Neural progenitor cell (in vitro differentiated cells): ENCODE results near the gene GLIS1. TPM values are rescaled to one million over a fixed set of nuclear protein-coding genes. Genes with fewer than 3 reads are reported as not detected.

Experiments used
- DNase-seq: peaks from one replicate; pipeline ENCODE4 v3.0.0-alpha.2; 2016; ENCODE audit warnings: low spot score
- H2AFZ ChIP-seq: fragments of 200-600 bp; sonication (generic); replicated peaks from 2 replicates; pipeline ENCODE4 v1.6.1; 2016; ENCODE audit warnings: antibody characterized with exemption
- H3F3A ChIP-seq: fragments of 200-600 bp; sonication (generic); 2 replicates; pipeline ENCODE4 v1.6.1; 2016; ENCODE audit warnings: antibody characterized with exemption, low read depth
- H3K27ac ChIP-seq: fragments of 200-600 bp; sonication (generic); 2 replicates; pipeline ENCODE4 v1.5.1; 2016; ENCODE audit warnings: mild to moderate bottlenecking
- H3K27me3 ChIP-seq: fragments of 200-600 bp; sonication (generic); 2 replicates; pipeline ENCODE4 v1.6.1; 2016; ENCODE audit warnings: mild to moderate bottlenecking, moderate library complexity
- H3K36me3 ChIP-seq: fragments of 200-600 bp; sonication (generic); 2 replicates; pipeline ENCODE4 v1.5.1; 2016
- H3K4me1 ChIP-seq: fragments of 200-600 bp; sonication (generic); 2 replicates; pipeline ENCODE4 v1.6.1; 2016; ENCODE audit warnings: mixed run types
- H3K4me2 ChIP-seq: fragments of 200-600 bp; sonication (generic); 2 replicates; pipeline ENCODE4 v1.6.1; 2016
- H3K4me3 ChIP-seq: fragments of 200-600 bp; sonication (generic); 2 replicates; pipeline ENCODE4 v1.5.1; 2016
- H3K79me2 ChIP-seq: fragments of 200-600 bp; sonication (generic); 2 replicates; pipeline ENCODE4 v1.6.1; 2016; ENCODE audit warnings: low read depth
- H3K9ac ChIP-seq: fragments of 200-600 bp; sonication (generic); 2 replicates; pipeline ENCODE4 v1.6.1; 2016
- H3K9me3 ChIP-seq: fragments of 200-600 bp; sonication (generic); 2 replicates; pipeline ENCODE4 v1.5.1; 2016; ENCODE audit warnings: low read depth
- H4K20me1 ChIP-seq: fragments of 200-600 bp; sonication (generic); 2 replicates; pipeline ENCODE4 v1.6.1; 2016; ENCODE audit warnings: low read depth
- H3K27ac Mint-ChIP-seq: 3 replicates; pipeline ENCODE4 v1.8.0; 2021; ENCODE audit warnings: mixed read lengths
- H3K27me3 Mint-ChIP-seq: 2 replicates; pipeline ENCODE4 v1.8.0; 2022; ENCODE audit warnings: low read depth, mild to moderate bottlenecking, inconsistent platforms, moderate library complexity, mixed read lengths; ENCODE audit not compliant: insufficient read depth
- H3K36me3 Mint-ChIP-seq: 3 replicates; pipeline ENCODE4 v1.8.0; 2021; ENCODE audit warnings: mixed read lengths
- H3K4me1 Mint-ChIP-seq: 3 replicates; pipeline ENCODE4 v1.8.0; 2021; ENCODE audit warnings: mixed read lengths
- H3K4me3 Mint-ChIP-seq: 3 replicates; pipeline ENCODE4 v1.8.0; 2021; ENCODE audit warnings: mild to moderate bottlenecking, moderate library complexity, mixed read lengths
- H3K9me3 Mint-ChIP-seq: 3 replicates; pipeline ENCODE4 v1.8.0; 2020; ENCODE audit warnings: mixed read lengths
- CTCF ChIP-seq: fragments of 200-600 bp; sonication (generic); IDR thresholded peaks from 2 replicates; pipeline ENCODE4 v1.5.1; 2017; ENCODE audit warnings: antibody characterized with exemption, mild to moderate bottlenecking
- EZH2 ChIP-seq: fragments of 200-600 bp; sonication (generic); IDR thresholded peaks from 2 replicates; pipeline ENCODE4 v1.6.1; 2017; ENCODE audit warnings: antibody characterized with exemption, mild to moderate bottlenecking, moderate library complexity
- EZH2phosphoT487 ChIP-seq: fragments of 200-600 bp; sonication (generic); IDR thresholded peaks from 2 replicates; pipeline ENCODE4 v1.6.1; 2017; ENCODE audit warnings: antibody characterized with exemption
- total RNA-seq: library from RNA; depleted of rRNA; stranded (reverse); fragments of >200 nt; gene quantifications from 2 replicates; pipeline ENCODE4 v1.2.3, GENCODE V29; 2015; ENCODE audit warnings: low replicate concordance

Gene GLIS1
- total RNA-seq, 1 donor from 2014 or later: not detected

GRCh38 chr1:53622531-53622930 is 116.4 kb downstream of the GLIS1 start:
- Mint-ChIP-seq H3K36me3 (no peaks in the 10 kb centered on the region), H3K4me1 (peaks cover 4% of the 10 kb centered on the region), H3K27ac (no peak overlapping the region), H3K9me3 (no peaks in the 10 kb centered on the region), H3K27me3 (peaks cover 5% of the 10 kb centered on the region), H3K4me3 (no peak overlapping the region)
- Histone ChIP-seq H3K27ac (no peak overlapping the region), H2AFZ (no peak overlapping the region), H3K4me1 (no peaks in the 10 kb centered on the region), H3K79me2 (no peaks in the 10 kb centered on the region), H3K9ac (no peak overlapping the region), H3K4me2 (no peak overlapping the region), H4K20me1 (no peaks in the 10 kb centered on the region), H3K4me3 (no peak overlapping the region), H3K9me3 (no peaks in the 10 kb centered on the region), H3F3A (no peaks in the 10 kb centered on the region), H3K36me3 (no peaks in the 10 kb centered on the region), H3K27me3 (no peaks in the 10 kb centered on the region)
- TF ChIP-seq CTCF (no peak), EZH2phosphoT487 (no peak), EZH2 (no peak)
- DNase-seq: no peak

GRCh38 chr1:53621144-53621543 is 117.8 kb downstream of the GLIS1 start:
- no peak overlapping the region for H3K27ac ChIP-seq
- no peaks in the 10 kb centered on the region for H3K9me3 ChIP-seq
- Mint-ChIP-seq H3K27ac (no peak overlapping the region), H3K4me3 (no peak overlapping the region), H3K36me3 (no peaks in the 10 kb centered on the region), H3K4me1 (no peaks in the 10 kb centered on the region), H3K9me3 (no peaks in the 10 kb centered on the region), H3K27me3 (peaks cover 4% of the 10 kb centered on the region)
- H2AFZ ChIP-seq: no peak overlapping the region
- H3K79me2 ChIP-seq: no peaks in the 10 kb centered on the region
- H3K4me1 ChIP-seq: no peaks in the 10 kb centered on the region
- DNase-seq: no peak
- H3K9ac ChIP-seq: no peak overlapping the region
- no peaks in the 10 kb centered on the region for H3K36me3 ChIP-seq
- no peak overlapping the region for H3K4me2 ChIP-seq
- no peaks in the 10 kb centered on the region for H3F3A ChIP-seq
- H4K20me1 ChIP-seq: no peaks in the 10 kb centered on the region
- no peaks in the 10 kb centered on the region for H3K27me3 ChIP-seq
- TF ChIP-seq EZH2: no peak
- no peak for TF ChIP-seq EZH2phosphoT487
- TF ChIP-seq CTCF: no peak
- H3K4me3 ChIP-seq: no peak overlapping the region

DNA sequence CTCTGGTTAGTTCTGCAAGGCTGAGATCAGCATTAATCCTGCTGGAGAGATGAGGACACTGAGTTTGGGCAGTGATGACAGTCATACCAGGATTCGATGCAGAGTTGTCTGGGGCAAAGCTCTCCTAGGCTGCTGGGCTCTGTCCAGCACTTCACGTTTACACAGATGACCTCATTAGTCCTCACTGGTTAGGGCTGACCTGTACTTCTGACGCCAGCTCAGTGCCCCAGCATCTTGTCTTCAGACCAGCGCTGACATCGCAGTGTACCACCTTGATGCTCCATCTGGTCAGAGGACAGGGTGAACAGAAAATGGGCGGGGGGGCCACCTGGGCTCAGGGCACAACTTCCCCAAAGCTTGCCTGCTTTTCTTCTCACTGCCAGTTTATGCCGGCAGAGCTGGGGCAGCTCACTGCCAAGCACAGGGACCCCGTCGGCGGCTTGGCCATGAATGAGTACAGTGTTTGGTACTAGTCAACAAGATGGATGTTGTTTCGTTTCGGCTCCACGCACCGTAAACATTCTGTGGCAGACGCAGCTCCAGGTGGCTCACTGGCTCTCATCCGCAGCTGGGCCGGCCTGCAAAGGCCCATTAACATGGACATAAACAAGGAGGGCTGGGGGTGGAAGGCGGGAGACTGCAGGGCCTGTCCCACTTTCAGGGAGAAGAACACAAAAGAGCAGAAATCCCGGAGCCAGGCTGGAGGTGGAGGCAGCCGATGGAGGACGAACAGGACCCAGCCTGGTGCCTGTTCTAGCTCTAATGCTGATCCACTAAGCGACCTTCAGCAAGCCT is 118.7 kb downstream of the GLIS1 start:
- H3K4me3 ChIP-seq: no peak overlapping the region
- no peak overlapping the region for H3K27ac ChIP-seq
- H3K79me2 ChIP-seq: no peaks in the 10 kb centered on the region
- H3K27me3 ChIP-seq: no peaks in the 10 kb centered on the region
- Mint-ChIP-seq H3K4me3 (no peak overlapping the region), H3K27me3 (peaks cover 4% of the 10 kb centered on the region), H3K27ac (no peak overlapping the region), H3K9me3 (no peaks in the 10 kb centered on the region), H3K4me1 (no peaks in the 10 kb centered on the region), H3K36me3 (no peaks in the 10 kb centered on the region)
- H3K4me2 ChIP-seq: no peak overlapping the region
- DNase-seq: no peak
- no peak for TF ChIP-seq CTCF
- no peak for TF ChIP-seq EZH2phosphoT487
- no peak for TF ChIP-seq EZH2
- H4K20me1 ChIP-seq: no peaks in the 10 kb centered on the region
- no peaks in the 10 kb centered on the region for H3K4me1 ChIP-seq
- no peaks in the 10 kb centered on the region for H3K36me3 ChIP-seq
- H2AFZ ChIP-seq: no peak overlapping the region
- no peaks in the 10 kb centered on the region for H3K9me3 ChIP-seq
- H3F3A ChIP-seq: no peaks in the 10 kb centered on the region
- no peak overlapping the region for H3K9ac ChIP-seq
